Mammary epithelial cell (primary cell): ENCODE results near the gene WDR74.

Experiments
- EZH2 ChIP-seq: IDR thresholded peaks from 2 replicates; pipeline ENCODE4 v1.6.1; 2012; ENCODE audit warnings: low read length, inconsistent platforms, borderline replicate concordance
- TF ChIP-seq, protein P1 (sequence below), 2 donors: IDR thresholded peaks in 1 of 2; conservative IDR thresholded peaks in 1 of 2; 2 replicates each; pipeline ENCODE4 v1.5.1; 2011 to 2012; ENCODE audit warnings: inconsistent platforms in 2 of 2, low read length in 2 of 2, mild to moderate bottlenecking in 2 of 2, control low read depth in 1 of 2, low read depth in 1 of 2; ENCODE audit not compliant: insufficient read depth in 1 of 2; ENCODE audit errors: extremely low read depth in 1 of 2

- TF ChIP-seq, protein P1, sequence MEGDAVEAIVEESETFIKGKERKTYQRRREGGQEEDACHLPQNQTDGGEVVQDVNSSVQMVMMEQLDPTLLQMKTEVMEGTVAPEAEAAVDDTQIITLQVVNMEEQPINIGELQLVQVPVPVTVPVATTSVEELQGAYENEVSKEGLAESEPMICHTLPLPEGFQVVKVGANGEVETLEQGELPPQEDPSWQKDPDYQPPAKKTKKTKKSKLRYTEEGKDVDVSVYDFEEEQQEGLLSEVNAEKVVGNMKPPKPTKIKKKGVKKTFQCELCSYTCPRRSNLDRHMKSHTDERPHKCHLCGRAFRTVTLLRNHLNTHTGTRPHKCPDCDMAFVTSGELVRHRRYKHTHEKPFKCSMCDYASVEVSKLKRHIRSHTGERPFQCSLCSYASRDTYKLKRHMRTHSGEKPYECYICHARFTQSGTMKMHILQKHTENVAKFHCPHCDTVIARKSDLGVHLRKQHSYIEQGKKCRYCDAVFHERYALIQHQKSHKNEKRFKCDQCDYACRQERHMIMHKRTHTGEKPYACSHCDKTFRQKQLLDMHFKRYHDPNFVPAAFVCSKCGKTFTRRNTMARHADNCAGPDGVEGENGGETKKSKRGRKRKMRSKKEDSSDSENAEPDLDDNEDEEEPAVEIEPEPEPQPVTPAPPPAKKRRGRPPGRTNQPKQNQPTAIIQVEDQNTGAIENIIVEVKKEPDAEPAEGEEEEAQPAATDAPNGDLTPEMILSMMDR (conservative IDR thresholded peaks at IDR 0.05 in 1 of 2, IDR thresholded peaks at IDR 0.05 in 1 of 2; ENCODE audit: extremely low read depth in 1 of 2, insufficient read depth in 1 of 2, low read depth in 1 of 2, low read length in 2 of 2) = no peak
- TF ChIP-seq EZH2 = no peak
Observed at GRCh38 chr11:62851807-62852522, 12.6 kb upstream of the WDR74 start.
